Endodermal cell (in vitro differentiated cells): Measurements from ENCODE around the gene SMIM41. TPM values are rescaled to one million over a fixed set of nuclear protein-coding genes. Genes with fewer than 3 reads are reported as not detected.

Experiments
- DNase-seq: peaks from one replicate; pipeline ENCODE4 v3.0.0-alpha.2; 2017
- H3K27ac ChIP-seq: 2 replicates; pipeline ENCODE4 v1.5.1; 2013; ENCODE audit warnings: mild to moderate bottlenecking, low read depth, low read length, moderate library complexity
- H3K27me3 ChIP-seq: 2 replicates; pipeline ENCODE4 v1.6.1; 2013; ENCODE audit warnings: mild to moderate bottlenecking, low read length, moderate library complexity; ENCODE audit not compliant: insufficient read depth, control insufficient read depth, poor library complexity, severe bottlenecking
- H3K36me3 ChIP-seq: 2 replicates; pipeline ENCODE4 v1.7.0; 2013; ENCODE audit warnings: mild to moderate bottlenecking, low read length, moderate library complexity; ENCODE audit not compliant: control insufficient read depth, insufficient read depth
- H3K4me1 ChIP-seq: one replicate; pipeline ENCODE4 v1.7.0; 2013; ENCODE audit warnings: low read length; ENCODE audit not compliant: control insufficient read depth, insufficient read depth
- H3K4me3 ChIP-seq: 2 replicates; pipeline ENCODE4 v1.5.1; 2013; ENCODE audit warnings: mild to moderate bottlenecking, low read length, moderate library complexity
- H3K9ac ChIP-seq: 2 replicates; pipeline ENCODE4 v1.6.1; 2013; ENCODE audit warnings: mild to moderate bottlenecking, low read length, moderate library complexity; ENCODE audit not compliant: poor library complexity, severe bottlenecking; ENCODE audit errors: extremely low read depth
- H3K9me3 ChIP-seq: 2 replicates; pipeline ENCODE4 v1.6.1; 2013; ENCODE audit warnings: mild to moderate bottlenecking, low read length, moderate library complexity; ENCODE audit not compliant: control insufficient read depth
- H3K27ac Mint-ChIP-seq: 2 replicates; pipeline ENCODE4 v1.8.0; 2020; ENCODE audit warnings: mixed read lengths
- H3K27me3 Mint-ChIP-seq: 2 replicates; pipeline ENCODE4 v1.8.0; 2021; ENCODE audit warnings: mild to moderate bottlenecking, mixed read lengths; ENCODE audit not compliant: insufficient read depth
- H3K36me3 Mint-ChIP-seq: 2 replicates; pipeline ENCODE4 v1.8.0; 2020; ENCODE audit warnings: low read depth, mixed read lengths
- H3K4me1 Mint-ChIP-seq: 2 replicates; pipeline ENCODE4 v1.8.0; 2020; ENCODE audit warnings: mixed read lengths
- H3K4me3 Mint-ChIP-seq: 2 replicates; pipeline ENCODE4 v1.8.0; 2020; ENCODE audit warnings: mild to moderate bottlenecking, moderate library complexity, mixed read lengths
- H3K9me3 Mint-ChIP-seq: 2 replicates; pipeline ENCODE4 v1.8.0; 2020; ENCODE audit warnings: mild to moderate bottlenecking, mixed read lengths
- CTCF ChIP-seq: fragments of 200-600 bp; sonication (generic); conservative IDR thresholded peaks from 2 replicates; pipeline ENCODE4 v1.5.0; 2021; ENCODE audit warnings: antibody characterized with exemption, mild to moderate bottlenecking
- WGBS, 2 experiments: methylation state at CpG; one replicate each; pipeline versions ENCODE4 v1.1.5 to v1.1.7; 2013; ENCODE audit warnings: missing lambda C conversion rate in 2 of 2, mixed read lengths in 1 of 2; ENCODE audit not compliant: insufficient coverage in 1 of 2, insufficient read length in 1 of 2; 5-methylcytosine and 5-hydroxymethylcytosine counted together
- total RNA-seq, 2 donors: library from RNA; stranded (reverse); fragmentation: NEBNext Ultra II Directional in 1 of 2; extraction: Animal tissue kit (Norgen Biotek cat#: 25700) in 1 of 2; gene quantifications; 2 replicates in 1 of 2; 3 replicates in 1 of 2; pipeline ENCODE4 v1.2.1, GENCODE V29; 2021

The SMIM41 gene
- total RNA-seq, 2 donors from 2014 or later: not detected

GRCh38 chr12:52058631-52059361, 20.7 kb upstream of the SMIM41 start:
- Histone ChIP-seq H3K4me1 (no peaks in the 10 kb centered on the region), H3K9me3 (no peaks in the 10 kb centered on the region), H3K27ac (no peak overlapping the region), H3K4me3 (no peak overlapping the region), H3K27me3 (no peaks in the 10 kb centered on the region), H3K36me3 (peaks cover 21% of the 10 kb centered on the region), H3K9ac (no peak overlapping the region)
- peaks cover 2% of the 10 kb centered on the region for H3K27me3 Mint-ChIP-seq
- H3K27ac Mint-ChIP-seq: no peak overlapping the region
- no peaks in the 10 kb centered on the region for H3K9me3 Mint-ChIP-seq
- H3K4me3 Mint-ChIP-seq: no peak overlapping the region
- H3K4me1 Mint-ChIP-seq: peaks cover 3% of the 10 kb centered on the region
- no peak for DNase-seq
- no peak for TF ChIP-seq CTCF
- 89 to 95% methylated on average over 9 to 24 of the region's 25 CpGs for WGBS, 2 experiments
- H3K36me3 Mint-ChIP-seq: peaks cover 18% of the 10 kb centered on the region

GRCh38 chr12:52059582-52060497, 19.7 kb upstream of the SMIM41 start:
- Histone ChIP-seq H3K9ac (no peak overlapping the region), H3K4me1 (no peaks in the 10 kb centered on the region), H3K27ac (no peak overlapping the region), H3K27me3 (no peaks in the 10 kb centered on the region), H3K36me3 (peaks cover 20% of the 10 kb centered on the region), H3K9me3 (no peaks in the 10 kb centered on the region), H3K4me3 (no peak overlapping the region)
- no peaks in the 10 kb centered on the region for H3K9me3 Mint-ChIP-seq
- no peak overlapping the region for H3K4me3 Mint-ChIP-seq
- no peak for TF ChIP-seq CTCF
- no peak overlapping the region for H3K27ac Mint-ChIP-seq
- 89% methylated on average over 9 to 11 of the region's 12 CpGs for WGBS, 2 experiments
- H3K4me1 Mint-ChIP-seq: peaks cover 4% of the 10 kb centered on the region
- DNase-seq: no peak
- peaks cover 6% of the 10 kb centered on the region for H3K27me3 Mint-ChIP-seq
- peaks cover 18% of the 10 kb centered on the region for H3K36me3 Mint-ChIP-seq

GRCh38 chr12:52060498-52061177, 18.9 kb upstream of the SMIM41 start:
- DNase-seq: no peak
- Mint-ChIP-seq H3K36me3 (peaks cover 18% of the 10 kb centered on the region), H3K27me3 (peaks cover 13% of the 10 kb centered on the region), H3K4me1 (peaks cover 4% of the 10 kb centered on the region), H3K27ac (no peak overlapping the region), H3K9me3 (no peaks in the 10 kb centered on the region), H3K4me3 (no peak overlapping the region)
- Histone ChIP-seq H3K4me1 (no peaks in the 10 kb centered on the region), H3K4me3 (no peak overlapping the region), H3K9ac (no peak overlapping the region), H3K9me3 (no peaks in the 10 kb centered on the region), H3K27ac (no peak overlapping the region), H3K27me3 (peaks cover 5% of the 10 kb centered on the region), H3K36me3 (peaks cover 15% of the 10 kb centered on the region)
- TF ChIP-seq CTCF: no peak
- WGBS, 2 experiments: 90 to 94% methylated on average over 13 to 14 of the region's 14 CpGs
